Measurements from ENCODE around the gene ACP7. TPM values are rescaled to one million over a fixed set of nuclear protein-coding genes. Genes with fewer than 3 reads are reported as not detected.

ACP7 gene
- total and polyA plus RNA-seq, 10 of the 15 experiments (the other 5 are each of a cell fraction or from before 2014, with no cell fraction given), result not detected

DNA sequence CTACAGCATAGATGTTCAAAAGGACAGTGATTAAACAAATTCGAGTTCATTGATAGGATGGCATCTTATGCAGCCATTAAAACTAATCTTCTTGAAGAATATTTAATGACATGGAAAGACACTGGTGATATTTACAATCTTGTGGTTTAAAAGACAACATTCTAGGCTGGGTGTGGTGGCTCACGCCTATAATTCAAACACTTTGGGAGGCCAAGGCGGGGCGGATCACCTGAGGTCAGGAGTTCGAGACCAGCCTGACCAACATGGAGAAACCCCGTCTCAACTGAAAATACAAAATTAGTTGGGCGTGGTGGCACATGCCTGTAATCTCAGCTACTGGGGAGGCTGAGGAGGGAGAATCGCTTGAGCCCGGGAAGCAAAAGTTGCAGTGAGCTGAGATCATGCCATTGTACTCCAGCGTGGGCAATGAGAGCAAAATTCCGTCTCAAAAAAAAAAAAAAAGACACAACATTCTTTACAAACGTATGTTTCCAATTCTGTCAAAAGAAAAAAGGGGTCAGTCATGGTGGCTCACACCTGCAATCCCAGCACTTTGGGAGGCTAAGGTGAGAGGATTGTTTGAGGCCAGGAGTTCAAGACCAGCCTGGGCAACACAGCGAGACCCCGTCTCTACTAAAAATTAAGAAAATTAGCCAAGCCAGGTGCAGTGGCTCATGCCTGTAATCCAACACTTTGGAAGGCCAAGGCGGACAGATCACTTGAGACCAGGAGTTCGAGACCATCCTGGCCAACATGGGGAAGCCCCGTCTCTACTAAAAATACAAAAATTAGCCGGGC, 39.0 kb downstream of the ACP7 start:
- ChIA-PET RAD21 (ENCODE audit: unreplicated experiment) (interaction anchor here (1.1 to 2.0 kb wide), 4 partner anchors 161 to 289 kb away, joined by 3 to 8 read pairs (median 6); partner anchors contain the start of gene PLEKHG2), CTCF (interaction anchor here (1.3 to 2.0 kb wide), 13 partner anchors 9 to 317 kb away, joined by 4 to 20 read pairs (median 6); partner anchors contain the start of genes GMFG and PLEKHG2), SMC1A (ENCODE audit: uncharacterized antibody, unreplicated experiment) (interaction anchor here (0.8 to 1.6 kb wide), 7 partner anchors 9 to 211 kb away, joined by 3 to 17 read pairs (median 6); no protein-coding TSS in a partner anchor), POLR2A (interaction anchor here (0.6 kb wide), 1 partner anchor 1134 kb away, joined by 4 read pairs; no protein-coding TSS in a partner anchor)
- intact Hi-C loops (cut with micrococcal nuclease; ENCODE audit: unreplicated experiment) (loop anchor here (1.0 to 10.0 kb wide), 3 partner anchors 64 to 412 kb away; partner anchors contain the start of gene EID2B), in situ Hi-C loops (cut with MboI) (loop anchor here (5.0 kb wide), 3 partner anchors 204 to 409 kb away; partner anchors contain the start of genes EID2B and PLEKHG2)
- Histone ChIP-seq H3K79me2 (ENCODE audit: control insufficient read depth, insufficient read depth, low read length) (peaks cover 15% of the 10 kb centered on the region), H2AFZ (ENCODE audit: control insufficient read depth, low read depth, low read length) (no peak overlapping the region), H3K4me1 (ENCODE audit: control insufficient read depth, insufficient read depth, low read length) (no peaks in the 10 kb centered on the region), H4K20me1 (ENCODE audit: control insufficient read depth, insufficient read depth) (no peaks in the 10 kb centered on the region), H3K36me3 (ENCODE audit: control insufficient read depth in 2 of 2, insufficient read depth in 2 of 2, low read length in 1 of 2) (no peaks in the 10 kb centered on the region), H3K9ac (ENCODE audit: control insufficient read depth, insufficient read depth, low read length) (no peak overlapping the region), H3K27me3 (replicated peaks in 1 of 2; ENCODE audit: control insufficient read depth in 2 of 2, insufficient read depth in 2 of 2, low read length in 1 of 2) (no peaks in the 10 kb centered on the region), H3K27ac (ENCODE audit: control insufficient read depth, insufficient read depth) (no peak overlapping the region), H3K4me3 (no peak overlapping the region), H3K9me3 (replicated peaks; ENCODE audit: control insufficient read depth, insufficient read depth, low read length) (no peaks in the 10 kb centered on the region), H3K4me2 (ENCODE audit: control insufficient read depth, insufficient read depth) (no peak overlapping the region)
- ATAC-seq, result no peak
- 32% methylated on average over 18 of the region's 18 CpGs for WGBS (ENCODE audit: insufficient coverage, insufficient replicate concordance, low lambda C conversion rate, missing lambda C conversion rate)
- FAIRE-seq, result no peak
- no peak for DNase-seq (ENCODE audit: low read depth, low spot score)
- no TSS peak for BruUV-seq (replicated peaks)
- TF ChIP-seq EP300 (IDR thresholded peaks at IDR 0.05; ENCODE audit: borderline replicate concordance in 1 of 2, control insufficient read depth in 1 of 2, low read depth in 2 of 2, low read length in 2 of 2) (no peak), RBBP5 (conservative IDR thresholded peaks at IDR 0.05) (no peak), EGR1 (IDR thresholded peaks at IDR 0.05; ENCODE audit: borderline replicate concordance in 1 of 2, low read depth in 2 of 2, low read length in 2 of 2) (no peak), IKZF2 (IDR thresholded peaks at IDR 0.05) (no peak), NBN (IDR thresholded peaks at IDR 0.05) (no peak), CBX5 (IDR thresholded peaks at IDR 0.05; ENCODE audit: low read depth) (no peak), RAD21 (IDR thresholded peaks at IDR 0.05; ENCODE audit: insufficient read depth, low read depth, low read length) (no peak), BCL11A (IDR thresholded peaks at IDR 0.05; ENCODE audit: low read depth, low read length) (no peak), TAF1 (IDR thresholded peaks at IDR 0.05; ENCODE audit: borderline replicate concordance, low read depth, low read length) (no peak), BMI1 (IDR thresholded peaks at IDR 0.05; ENCODE audit: borderline replicate concordance) (no peak), KLF5 (IDR thresholded peaks at IDR 0.05; ENCODE audit: partially characterized antibody) (no peak), CEBPB (IDR thresholded peaks at IDR 0.05; ENCODE audit: borderline replicate concordance in 1 of 2, low read depth in 2 of 2, low read length in 2 of 2) (no peak), MTA2 (IDR thresholded peaks at IDR 0.05; ENCODE audit: low read depth) (no peak), ZNF274 (IDR thresholded peaks at IDR 0.05; ENCODE audit: insufficient read depth, insufficient read length) (no peak)
- TF ChIP-seq, protein P1, sequence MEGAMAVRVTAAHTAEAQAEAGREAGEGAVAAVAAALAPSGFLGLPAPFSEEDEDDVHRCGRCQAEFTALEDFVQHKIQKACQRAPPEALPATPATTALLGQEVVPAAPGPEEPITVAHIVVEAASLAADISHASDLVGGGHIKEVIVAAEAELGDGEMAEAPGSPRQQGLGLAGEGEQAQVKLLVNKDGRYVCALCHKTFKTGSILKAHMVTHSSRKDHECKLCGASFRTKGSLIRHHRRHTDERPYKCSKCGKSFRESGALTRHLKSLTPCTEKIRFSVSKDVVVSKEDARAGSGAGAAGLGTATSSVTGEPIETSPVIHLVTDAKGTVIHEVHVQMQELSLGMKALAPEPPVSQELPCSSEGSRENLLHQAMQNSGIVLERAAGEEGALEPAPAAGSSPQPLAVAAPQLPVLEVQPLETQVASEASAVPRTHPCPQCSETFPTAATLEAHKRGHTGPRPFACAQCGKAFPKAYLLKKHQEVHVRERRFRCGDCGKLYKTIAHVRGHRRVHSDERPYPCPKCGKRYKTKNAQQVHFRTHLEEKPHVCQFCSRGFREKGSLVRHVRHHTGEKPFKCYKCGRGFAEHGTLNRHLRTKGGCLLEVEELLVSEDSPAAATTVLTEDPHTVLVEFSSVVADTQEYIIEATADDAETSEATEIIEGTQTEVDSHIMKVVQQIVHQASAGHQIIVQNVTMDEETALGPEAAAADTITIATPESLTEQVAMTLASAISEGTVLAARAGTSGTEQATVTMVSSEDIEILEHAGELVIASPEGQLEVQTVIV (IDR thresholded peaks at IDR 0.05; ENCODE audit: borderline replicate concordance, partially characterized antibody), result no peak
- TF ChIP-seq, protein P2, sequence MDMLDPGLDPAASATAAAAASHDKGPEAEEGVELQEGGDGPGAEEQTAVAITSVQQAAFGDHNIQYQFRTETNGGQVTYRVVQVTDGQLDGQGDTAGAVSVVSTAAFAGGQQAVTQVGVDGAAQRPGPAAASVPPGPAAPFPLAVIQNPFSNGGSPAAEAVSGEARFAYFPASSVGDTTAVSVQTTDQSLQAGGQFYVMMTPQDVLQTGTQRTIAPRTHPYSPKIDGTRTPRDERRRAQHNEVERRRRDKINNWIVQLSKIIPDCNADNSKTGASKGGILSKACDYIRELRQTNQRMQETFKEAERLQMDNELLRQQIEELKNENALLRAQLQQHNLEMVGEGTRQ (IDR thresholded peaks at IDR 0.05; ENCODE audit: borderline replicate concordance, low read depth, low read length), result no peak
